Suprapubic skin (tissue), 4 donors: ENCODE measurements around the gene JAKMIP1. TPM values are rescaled to one million over a fixed set of nuclear protein-coding genes. Genes with fewer than 3 reads are reported as not detected.

ENCODE experiments used
- DNase-seq, 2 donors: peaks; one replicate each; pipeline ENCODE4 v3.0.0-alpha.2; 2019; ENCODE audit warnings: low spot score in 2 of 2
- H3K27ac ChIP-seq: fragments of 200-600 bp; sonication (generic); one replicate; pipeline ENCODE4 v1.5.1; 2019
- H3K27me3 ChIP-seq: fragments of 200-600 bp; sonication (generic); one replicate; pipeline ENCODE4 v1.5.1; 2019
- H3K36me3 ChIP-seq: fragments of 200-600 bp; sonication (generic); one replicate; pipeline ENCODE4 v1.5.1; 2019
- H3K4me1 ChIP-seq: fragments of 200-600 bp; sonication (generic); one replicate; pipeline ENCODE4 v1.5.1; 2019
- H3K4me3 ChIP-seq: fragments of 200-600 bp; sonication (generic); one replicate; pipeline ENCODE4 v1.5.1; 2019; ENCODE audit warnings: mild to moderate bottlenecking
- H3K9me3 ChIP-seq: fragments of 200-600 bp; sonication (generic); one replicate; pipeline ENCODE4 v1.5.1; 2019
- EP300 ChIP-seq: sonication (generic); formaldehyde crosslinking; IDR thresholded peaks from one replicate; pipeline ENCODE4 v1.6.1; 2017; ENCODE audit warnings: antibody characterized with exemption
- POLR2A ChIP-seq, 2 donors: fragments of 450-650 bp; IDR thresholded peaks; one replicate each; pipeline ENCODE4 v1.6.1; 2017; ENCODE audit warnings: antibody characterized with exemption in 2 of 2, mild to moderate bottlenecking in 2 of 2, moderate library complexity in 2 of 2
- POLR2AphosphoS5 ChIP-seq, 3 donors: sonication (generic); formaldehyde crosslinking; IDR thresholded peaks; one replicate each; pipeline ENCODE4 v1.6.1; 2017; ENCODE audit warnings: antibody characterized with exemption in 3 of 3
- WGBS: methylation state at CpG from one replicate; pipeline ENCODE4 v1.1.5; 2018; 5-methylcytosine and 5-hydroxymethylcytosine counted together
- total RNA-seq, 4 donors: library from RNA; depleted of rRNA; stranded (reverse); fragments of >200 nt; gene quantifications; one replicate each; pipeline ENCODE4 v1.1.0, GENCODE V29; 2016
- TF ChIP-seq, protein P1 (sequence below), 2 donors: fragments of 200-600 bp in 1 of 2; fragments of 450-650 bp in 1 of 2; sonication (generic) in 1 of 2; IDR thresholded peaks; one replicate each; pipeline ENCODE4 v1.5.1; 2016 to 2019; ENCODE audit warnings: antibody characterized with exemption in 2 of 2, mild to moderate bottlenecking in 1 of 2, moderate library complexity in 1 of 2

JAKMIP1 gene
- total RNA-seq, 4 donors from 2014 or later, result 0.24 TPM; not detected in 3

DNA sequence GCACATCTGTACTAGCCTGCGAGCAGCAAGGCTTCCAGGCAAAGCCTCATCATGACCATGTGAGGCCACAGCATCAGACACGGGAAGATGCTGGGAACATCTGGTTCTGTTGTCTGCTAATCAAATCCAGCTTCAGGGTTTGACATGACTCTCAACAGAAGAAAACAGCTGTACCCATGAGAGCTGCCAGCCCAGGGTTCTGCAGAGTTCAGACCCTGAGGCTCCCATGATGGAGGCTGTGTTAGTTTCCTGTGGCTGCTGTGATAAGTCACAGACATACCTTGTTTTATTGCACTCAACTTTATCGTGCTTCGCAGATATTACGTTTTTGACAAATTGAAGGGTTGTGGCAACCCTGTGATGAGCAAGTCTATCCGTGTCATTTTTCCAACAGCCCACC lies 37.5 kb downstream of the JAKMIP1 start:
- no peaks in the 10 kb centered on the region for H3K36me3 ChIP-seq
- peaks cover 4% of the 10 kb centered on the region for H3K27me3 ChIP-seq
- TF ChIP-seq EP300 (no peak), POLR2AphosphoS5 (IDR thresholded peaks at IDR 0.05) (no peak), POLR2A (IDR thresholded peaks at IDR 0.05) (no peak)
- TF ChIP-seq, protein P1, sequence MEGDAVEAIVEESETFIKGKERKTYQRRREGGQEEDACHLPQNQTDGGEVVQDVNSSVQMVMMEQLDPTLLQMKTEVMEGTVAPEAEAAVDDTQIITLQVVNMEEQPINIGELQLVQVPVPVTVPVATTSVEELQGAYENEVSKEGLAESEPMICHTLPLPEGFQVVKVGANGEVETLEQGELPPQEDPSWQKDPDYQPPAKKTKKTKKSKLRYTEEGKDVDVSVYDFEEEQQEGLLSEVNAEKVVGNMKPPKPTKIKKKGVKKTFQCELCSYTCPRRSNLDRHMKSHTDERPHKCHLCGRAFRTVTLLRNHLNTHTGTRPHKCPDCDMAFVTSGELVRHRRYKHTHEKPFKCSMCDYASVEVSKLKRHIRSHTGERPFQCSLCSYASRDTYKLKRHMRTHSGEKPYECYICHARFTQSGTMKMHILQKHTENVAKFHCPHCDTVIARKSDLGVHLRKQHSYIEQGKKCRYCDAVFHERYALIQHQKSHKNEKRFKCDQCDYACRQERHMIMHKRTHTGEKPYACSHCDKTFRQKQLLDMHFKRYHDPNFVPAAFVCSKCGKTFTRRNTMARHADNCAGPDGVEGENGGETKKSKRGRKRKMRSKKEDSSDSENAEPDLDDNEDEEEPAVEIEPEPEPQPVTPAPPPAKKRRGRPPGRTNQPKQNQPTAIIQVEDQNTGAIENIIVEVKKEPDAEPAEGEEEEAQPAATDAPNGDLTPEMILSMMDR (IDR thresholded peaks at IDR 0.05), result no peak
- WGBS, result 78% methylated on average over 6 of the region's 6 CpGs
- DNase-seq, result no peak
- no peak overlapping the region for H3K27ac ChIP-seq
- H3K4me3 ChIP-seq, result no peak overlapping the region
- no peaks in the 10 kb centered on the region for H3K4me1 ChIP-seq
- H3K9me3 ChIP-seq, result no peaks in the 10 kb centered on the region

DNA sequence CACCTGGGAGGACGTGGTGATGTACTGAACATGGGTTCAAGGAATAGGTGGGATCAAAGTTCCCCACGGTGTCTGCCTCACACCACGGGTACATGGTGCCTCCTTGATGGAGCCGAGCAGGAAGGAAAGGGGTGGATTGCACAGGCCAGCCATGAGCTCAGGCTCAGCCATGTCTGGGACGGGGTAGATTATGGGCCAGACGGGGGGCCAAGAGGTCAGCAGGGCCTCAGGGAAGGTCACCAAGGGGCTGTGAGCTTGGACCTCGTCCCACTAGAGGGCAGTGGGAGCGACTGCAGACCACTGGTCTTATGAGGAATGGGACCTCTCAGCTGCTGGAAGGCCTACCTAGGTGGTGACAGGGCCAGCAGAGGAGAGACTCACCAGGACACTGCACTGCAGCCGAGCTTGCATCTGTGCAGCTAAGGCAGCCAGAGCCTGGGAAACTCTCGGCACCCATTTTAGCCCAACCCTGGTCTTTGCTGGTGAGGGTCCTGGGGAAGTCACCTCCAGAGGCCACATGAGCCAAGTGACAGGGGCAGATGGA lies 38.4 kb downstream of the JAKMIP1 start:
- WGBS, result 91% methylated on average over 7 of the region's 10 CpGs
- no peaks in the 10 kb centered on the region for H3K9me3 ChIP-seq
- H3K4me3 ChIP-seq, result no peak overlapping the region
- no peaks in the 10 kb centered on the region for H3K36me3 ChIP-seq
- peaks cover 7% of the 10 kb centered on the region for H3K27me3 ChIP-seq
- DNase-seq, result no peak
- H3K4me1 ChIP-seq, result no peaks in the 10 kb centered on the region
- H3K27ac ChIP-seq, result no peak overlapping the region
- TF ChIP-seq POLR2A (IDR thresholded peaks at IDR 0.05), result no peak
- no peak for TF ChIP-seq POLR2AphosphoS5 (IDR thresholded peaks at IDR 0.05)
- TF ChIP-seq, protein P1 (IDR thresholded peaks at IDR 0.05), result no peak
- TF ChIP-seq EP300, result no peak

DNA sequence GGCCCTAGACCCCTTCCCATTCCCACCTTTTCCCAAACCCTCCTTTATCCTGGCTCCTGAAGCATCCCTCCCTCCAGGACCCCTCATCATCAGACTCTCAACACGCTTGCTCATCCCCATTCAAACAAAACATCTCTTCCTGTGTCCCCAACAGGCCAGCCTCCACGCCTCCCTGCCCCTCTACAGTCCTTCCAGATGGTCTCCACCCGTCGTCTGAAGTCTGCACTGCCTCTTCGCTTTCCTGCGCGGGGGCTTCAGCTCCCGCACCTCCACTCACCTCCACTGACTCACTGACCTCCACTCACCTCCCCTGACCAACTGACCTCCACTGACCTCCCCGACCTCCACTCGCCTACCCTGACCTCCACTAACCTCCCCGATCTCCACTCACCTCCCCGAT lies 39.8 kb downstream of the JAKMIP1 start:
- DNase-seq, result no peak
- Histone ChIP-seq H3K4me1 (no peaks in the 10 kb centered on the region), H3K4me3 (no peak overlapping the region), H3K36me3 (no peaks in the 10 kb centered on the region), H3K27ac (no peak overlapping the region), H3K27me3 (peaks cover 13% of the 10 kb centered on the region), H3K9me3 (no peaks in the 10 kb centered on the region)
- WGBS, result 82% methylated on average over 12 of the region's 12 CpGs
- TF ChIP-seq, protein P1 (IDR thresholded peaks at IDR 0.05), result no peak
- TF ChIP-seq EP300 (no peak), POLR2AphosphoS5 (IDR thresholded peaks at IDR 0.05) (no peak)

DNA sequence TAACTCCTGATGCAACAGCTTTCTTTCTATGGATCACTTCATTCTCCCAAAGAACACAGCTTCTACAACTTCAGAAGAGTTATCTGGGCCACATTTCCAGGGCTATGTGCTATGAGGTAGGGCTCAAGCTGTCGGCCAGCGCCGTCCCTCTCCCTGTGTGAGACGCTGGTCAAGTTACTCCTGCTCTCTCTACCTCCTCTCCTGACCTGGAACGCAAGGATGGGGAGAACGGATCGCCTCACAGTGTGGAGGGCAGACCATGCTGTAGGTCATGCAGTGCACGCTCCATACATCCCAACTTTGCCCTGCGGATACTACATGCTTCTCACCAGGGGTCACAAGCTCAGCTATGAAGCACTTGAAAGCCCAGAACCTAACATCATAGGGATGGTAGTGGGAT lies 42.4 kb downstream of the JAKMIP1 start:
- no peaks in the 10 kb centered on the region for H3K36me3 ChIP-seq
- DNase-seq, result no peak

DNA sequence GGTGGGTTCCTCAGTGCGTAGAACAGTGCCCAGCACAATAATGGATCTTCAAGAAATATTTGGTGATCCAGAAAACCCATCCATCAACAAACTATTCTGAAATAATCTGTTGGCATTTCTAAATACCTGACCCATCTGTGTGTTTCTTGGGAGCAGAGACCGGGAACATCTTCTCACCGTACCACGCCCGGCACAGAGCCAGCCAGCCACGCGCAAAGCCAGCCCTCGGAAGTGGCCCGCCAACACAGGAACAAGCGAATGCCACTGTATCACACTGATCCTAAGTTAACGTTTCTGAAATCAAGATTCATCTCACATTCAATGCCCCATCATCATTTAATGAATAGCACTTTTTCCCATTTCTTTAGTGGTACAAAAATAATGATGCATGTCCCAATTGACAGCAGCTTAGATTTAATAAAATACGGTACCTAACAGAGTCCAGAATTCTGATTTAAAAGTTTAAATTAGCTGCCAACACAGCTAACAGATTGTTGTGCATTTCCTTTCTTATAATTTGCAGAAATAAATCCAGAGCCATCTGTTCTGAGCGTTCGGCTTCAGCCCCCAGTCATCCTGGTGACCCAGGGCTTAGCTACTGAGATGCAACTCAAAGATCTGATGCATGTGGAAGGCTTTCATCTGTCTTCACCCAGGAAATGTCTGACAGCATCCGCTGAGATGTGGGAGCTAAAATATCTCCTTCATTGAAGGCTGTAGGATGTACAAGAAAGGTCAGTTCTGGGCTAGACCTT lies 44.2 kb downstream of the JAKMIP1 start:
- TF ChIP-seq POLR2A (IDR thresholded peaks at IDR 0.05) (no peak), EP300 (no peak), POLR2AphosphoS5 (IDR thresholded peaks at IDR 0.05) (no peak)
- TF ChIP-seq, protein P1 (IDR thresholded peaks at IDR 0.05), result no peak
- H3K27me3 ChIP-seq, result peaks cover 29% of the 10 kb centered on the region
- 86% methylated on average over 15 of the region's 15 CpGs for WGBS

More for the DNA sequence above, 42.4 kb downstream of the JAKMIP1 start:
- no peaks in the 10 kb centered on the region for H3K9me3 ChIP-seq
- no peak overlapping the region for H3K27ac ChIP-seq
- H3K4me3 ChIP-seq, result no peak overlapping the region
- H3K4me1 ChIP-seq, result no peaks in the 10 kb centered on the region
- 93% methylated on average over 9 of the region's 9 CpGs for WGBS
- H3K27me3 ChIP-seq, result peaks cover 25% of the 10 kb centered on the region
- TF ChIP-seq POLR2AphosphoS5 (IDR thresholded peaks at IDR 0.05) (no peak), EP300 (no peak), POLR2A (IDR thresholded peaks at IDR 0.05) (no peak)
- TF ChIP-seq, protein P1 (IDR thresholded peaks at IDR 0.05), result no peak

More for the DNA sequence above, 44.2 kb downstream of the JAKMIP1 start:
- Histone ChIP-seq H3K4me1 (no peaks in the 10 kb centered on the region), H3K36me3 (no peaks in the 10 kb centered on the region), H3K27ac (no peak overlapping the region), H3K9me3 (no peaks in the 10 kb centered on the region), H3K4me3 (no peak overlapping the region)
- DNase-seq, result no peak
